Stimulated activated CD8-positive, alpha-beta memory T cell treated with anti-CD3 and anti-CD28 coated beads, Interleukin-15, amount 100 ng/mL, for 1 hour (primary cell): ENCODE data around the gene NLRP7.
"Not testable (repeated sequence)": the region's sequence is repeated elsewhere in the genome, so short reads cannot be mapped to it uniquely, and the experiment has no call there.

ENCODE experiments used
- DNase-seq: peaks from one replicate; pipeline ENCODE4 v3.0.0-alpha.2; 2020; ENCODE audit warnings: low read depth

NLRP7 gene

DNA sequence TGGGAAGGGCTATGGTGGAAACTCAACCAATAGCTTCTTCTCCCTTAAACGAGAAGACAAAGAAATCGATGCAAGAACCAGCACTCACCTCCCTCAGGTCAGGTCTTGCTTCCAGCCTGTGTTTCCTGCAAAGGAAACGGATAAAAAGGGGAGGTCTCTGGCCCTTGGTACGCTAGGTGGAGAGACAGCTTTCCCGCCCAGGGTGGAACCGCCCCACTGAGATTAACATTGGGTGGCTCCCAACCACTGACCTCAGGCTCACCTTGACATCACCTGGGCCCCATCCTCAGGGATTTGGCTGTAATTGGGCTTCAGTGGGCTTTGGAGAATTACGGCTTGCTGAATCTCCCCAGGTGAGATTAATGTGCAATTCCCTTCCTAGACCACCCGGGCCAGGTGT lies at the start of gene NLRP7:
NLRP7 (minus strand) TSS at position 150 of the 400 bp plus-strand sequence.
- DNase-seq = no peak

GRCh38 chr19:54995561-54995960 lies 48.2 kb upstream of the NLRP7 start:
- no peak for DNase-seq

DNA sequence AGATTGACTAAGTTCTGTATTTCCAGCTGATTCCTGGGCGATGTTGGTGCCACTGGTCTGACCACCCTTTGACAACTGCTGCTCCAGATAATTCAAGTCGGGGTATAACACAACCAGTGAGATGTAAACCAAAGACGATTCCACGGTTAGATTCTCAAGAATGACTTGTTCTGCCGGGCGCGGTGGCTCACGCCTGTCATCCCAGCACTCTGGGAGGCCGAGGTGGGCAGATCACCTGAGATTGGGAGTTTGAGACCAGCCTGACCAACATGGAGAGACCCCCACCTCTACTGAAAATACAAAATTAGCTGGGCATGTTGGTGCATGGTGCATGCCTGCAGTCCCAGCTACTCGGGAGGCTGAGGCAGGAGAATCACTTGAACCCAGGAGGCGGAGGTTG lies 42.2 kb upstream of the NLRP7 start:
- not testable (repeated sequence) for DNase-seq

DNA sequence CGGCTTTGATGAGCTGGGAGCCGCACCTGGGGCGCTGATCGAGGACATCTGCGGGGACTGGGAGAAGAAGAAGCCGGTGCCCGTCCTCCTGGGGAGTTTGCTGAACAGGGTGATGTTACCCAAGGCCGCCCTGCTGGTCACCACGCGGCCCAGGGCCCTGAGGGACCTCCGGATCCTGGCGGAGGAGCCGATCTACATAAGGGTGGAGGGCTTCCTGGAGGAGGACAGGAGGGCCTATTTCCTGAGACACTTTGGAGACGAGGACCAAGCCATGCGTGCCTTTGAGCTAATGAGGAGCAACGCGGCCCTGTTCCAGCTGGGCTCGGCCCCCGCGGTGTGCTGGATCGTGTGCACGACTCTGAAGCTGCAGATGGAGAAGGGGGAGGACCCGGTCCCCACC lies 35.2 kb upstream of the NLRP7 start:
- DNase-seq = not testable (repeated sequence)

DNA sequence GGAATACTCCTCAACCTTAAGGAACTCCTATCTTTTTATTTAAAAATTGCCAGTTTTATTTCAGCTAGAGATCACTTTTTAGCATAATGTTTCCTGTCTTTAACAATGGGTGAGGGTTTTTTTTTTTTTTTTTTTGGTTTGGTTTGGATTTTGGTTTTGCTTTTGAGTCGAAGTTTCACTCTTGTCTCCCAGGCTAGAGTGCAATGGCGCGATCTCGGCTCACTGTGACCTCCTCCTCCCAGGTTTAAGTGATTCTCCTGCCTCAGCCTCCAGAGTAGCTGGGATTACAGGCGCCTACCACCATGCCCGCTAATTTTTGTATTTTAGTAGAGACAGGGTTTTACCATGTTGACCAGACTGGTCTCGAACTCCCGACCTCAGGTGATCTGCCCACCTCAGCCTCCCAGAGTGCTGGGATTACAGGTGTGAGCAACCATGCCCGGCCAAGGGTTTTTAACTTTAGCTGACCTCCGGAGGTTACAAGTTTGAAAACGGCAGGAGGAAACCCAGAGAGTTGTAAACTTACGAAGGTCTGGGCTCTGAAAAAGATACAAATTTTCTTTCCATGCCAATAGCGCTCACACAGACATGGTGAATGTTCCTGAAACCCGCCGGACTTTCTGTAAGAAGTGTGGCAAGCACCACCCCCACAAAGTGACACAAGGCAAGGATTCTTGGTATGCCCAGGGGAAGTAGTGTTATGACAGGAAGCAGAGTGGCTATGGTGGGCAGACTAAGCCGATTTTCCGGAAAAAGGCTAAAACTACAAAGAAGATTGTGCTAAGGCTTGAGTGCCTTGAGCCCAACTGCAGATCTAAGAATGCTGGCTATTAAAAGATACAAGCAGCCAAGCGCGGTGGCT lies 26.1 kb upstream of the NLRP7 start:
- not testable (repeated sequence) for DNase-seq

GRCh38 chr19:54971446-54971845 lies 24.1 kb upstream of the NLRP7 start:
- DNase-seq = not testable (repeated sequence)

GRCh38 chr19:54969647-54970046 lies 22.3 kb upstream of the NLRP7 start:
- no peak for DNase-seq

GRCh38 chr19:54967611-54968010 lies 20.3 kb upstream of the NLRP7 start:
- no peak for DNase-seq

GRCh38 chr19:54965055-54965454 lies 17.7 kb upstream of the NLRP7 start:
- not testable (repeated sequence) for DNase-seq

- DNase-seq = no peak
Observed at GRCh38 chr19:54959840-54960239, 12.5 kb upstream of the NLRP7 start.

DNA sequence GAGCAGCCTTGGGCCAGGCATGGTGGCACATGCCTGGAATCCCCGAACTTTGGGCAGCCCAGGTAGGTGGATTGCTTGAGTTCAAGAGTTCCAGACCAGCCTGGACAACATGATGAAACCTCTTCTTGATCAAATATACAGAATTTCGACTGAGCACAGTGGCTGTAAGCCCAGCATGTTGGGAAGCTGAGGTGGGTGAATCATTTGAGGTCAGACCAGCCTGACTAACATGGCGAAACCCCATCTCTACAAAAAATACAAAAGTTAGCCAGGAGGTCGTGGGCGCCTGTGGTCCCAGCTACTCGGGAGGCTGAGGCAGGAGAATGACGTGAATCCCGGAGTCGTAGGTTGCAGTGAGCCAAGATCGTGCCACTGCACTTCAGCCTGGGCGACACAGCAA lies 8.0 kb upstream of the NLRP7 start:
- DNase-seq = no peak

DNA sequence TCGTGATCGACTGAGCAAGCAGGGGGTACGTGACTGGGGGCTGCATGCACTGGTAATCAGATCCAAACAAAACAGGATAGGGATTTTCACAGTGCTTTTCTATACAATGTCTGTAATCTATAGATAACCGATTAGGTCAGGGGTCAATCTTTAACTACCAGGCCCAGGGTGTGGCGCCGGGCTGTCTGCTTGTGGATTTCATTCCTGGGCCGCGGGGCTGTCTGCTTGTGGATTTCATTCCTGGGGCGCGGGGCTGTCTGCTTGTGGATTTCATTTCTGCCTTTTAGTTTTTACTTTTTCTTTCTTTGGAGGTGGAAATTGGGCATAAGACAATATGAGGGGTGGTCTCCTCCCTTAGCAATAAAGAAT lies 6.0 kb upstream of the NLRP7 start:
- DNase-seq = not testable (repeated sequence)

DNA sequence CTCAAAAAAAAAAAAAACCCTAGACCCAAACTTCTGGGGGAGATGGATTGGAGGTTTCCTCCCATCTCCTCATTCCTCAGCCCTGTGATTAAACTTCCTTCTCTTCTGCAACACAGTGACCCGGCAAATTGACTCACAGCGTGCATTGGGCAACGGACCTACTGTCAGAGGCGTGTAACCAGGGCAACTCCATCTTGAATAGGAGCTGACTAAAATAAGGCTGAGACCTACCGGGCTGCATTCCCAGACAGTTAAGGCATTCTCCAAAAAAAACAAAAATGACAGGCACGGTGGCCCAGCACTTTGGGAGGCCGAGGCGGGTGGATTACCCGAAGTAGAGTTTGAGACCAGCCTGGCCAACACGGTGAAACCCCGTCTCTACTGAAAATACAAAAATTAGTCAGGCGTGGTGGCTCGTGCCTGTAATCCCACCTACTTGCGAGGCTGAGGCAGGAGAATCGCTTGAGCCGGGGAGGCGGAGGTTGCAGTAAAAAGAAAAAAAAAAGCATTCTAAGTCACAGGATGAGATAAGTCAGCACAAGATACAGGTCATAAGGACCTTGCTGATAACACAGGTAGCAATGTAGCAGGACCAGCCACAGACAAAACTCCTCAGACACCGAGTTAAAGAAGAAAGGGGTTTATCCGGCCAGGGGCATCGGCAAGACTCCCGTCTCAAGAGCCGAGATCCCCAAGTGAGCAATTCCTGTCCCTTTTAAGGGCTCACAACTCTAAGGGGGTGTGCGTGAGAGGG lies 5.4 kb upstream of the NLRP7 start:
- no peak for DNase-seq

DNA sequence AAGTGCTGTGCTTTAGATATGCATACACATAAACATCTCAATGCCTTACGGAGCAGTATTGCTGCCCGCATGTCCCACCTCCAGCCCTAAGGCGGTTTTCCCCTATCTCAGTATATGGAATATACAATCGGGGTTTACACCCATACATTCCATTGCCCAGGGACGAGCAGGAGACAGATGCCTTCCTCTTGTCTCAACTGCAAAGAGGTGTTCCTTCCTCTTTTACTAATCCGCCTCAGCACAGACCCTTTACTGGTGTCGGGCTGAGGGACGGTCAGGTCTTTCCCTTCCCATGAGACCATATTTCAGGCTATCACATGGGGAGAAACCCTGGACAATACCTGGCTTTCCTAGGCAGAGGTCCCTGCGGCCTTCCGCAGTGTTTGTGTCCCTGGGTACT lies 3.2 kb upstream of the NLRP7 start:
- DNase-seq = not testable (repeated sequence)

GRCh38 chr19:54949412-54949811 lies 2.1 kb upstream of the NLRP7 start:
- DNase-seq = no peak

DNA sequence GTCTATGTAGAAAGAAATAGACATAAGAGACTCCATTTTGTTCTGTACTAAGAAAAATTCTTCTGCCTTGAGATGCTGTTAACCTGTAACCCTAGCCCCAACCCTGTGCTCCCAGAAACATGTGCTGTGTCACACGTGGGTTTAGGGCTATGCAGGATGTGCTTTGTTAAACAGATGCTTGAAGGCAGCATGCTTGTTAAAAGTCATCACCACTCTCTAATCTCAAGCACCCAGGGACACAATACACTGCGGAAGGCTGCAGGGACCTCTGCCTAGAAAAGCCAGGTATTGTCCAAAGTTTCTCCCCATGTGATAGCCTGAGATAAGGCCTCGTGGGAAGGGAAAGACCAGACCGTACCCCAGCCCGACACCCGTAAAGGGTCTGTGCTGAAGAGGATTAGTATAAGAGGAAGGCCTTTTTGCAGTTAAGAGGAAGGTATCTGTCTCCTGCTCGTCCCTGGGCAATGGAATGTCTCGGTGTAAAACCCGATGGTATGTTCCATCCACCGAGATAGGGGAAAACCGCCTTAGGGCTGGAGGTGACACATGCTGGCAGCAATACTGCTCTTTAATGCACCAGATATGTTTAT lies 3.5 kb downstream of the NLRP7 start:
- not testable (repeated sequence) for DNase-seq

GRCh38 chr19:54939538-54939937 lies 7.8 kb downstream of the NLRP7 start:
- DNase-seq = not testable (repeated sequence)

GRCh38 chr19:54938906-54939305 lies 8.4 kb downstream of the NLRP7 start:
- no peak for DNase-seq

- DNase-seq = no peak
Observed at GRCh38 chr19:54937926-54938325, 9.4 kb downstream of the NLRP7 start.

- DNase-seq = no peak
Observed at GRCh38 chr19:54928299-54928698, 19.0 kb downstream of the NLRP7 start.

- DNase-seq = no peak
Observed at GRCh38 chr19:54923276-54923675, 24.1 kb downstream of the NLRP7 start.

- DNase-seq = no peak
Observed at GRCh38 chr19:54921082-54921481, 26.2 kb downstream of the NLRP7 start.
